Memory B cell (primary cell): Measurements from ENCODE around the gene RAB4B.
"Not testable (repeated sequence)": the region's sequence is repeated elsewhere in the genome, so short reads cannot be mapped to it uniquely, and the experiment has no call there.

Source experiments
- ATAC-seq: fragments of 150-1000 bp; cut with Tn5 transposase; 2 replicates; pipeline ENCODE4 v1.10.0; 2021; ENCODE audit warnings: low read depth, mild to moderate bottlenecking, moderate library complexity
- DNase-seq, 2 donors: peaks; one replicate each; pipeline ENCODE4 v3.0.0; 2022; ENCODE audit warnings: low spot score in 2 of 2
- H3K27ac Mint-ChIP-seq: one replicate; pipeline ENCODE4 v1.8.0; 2022; ENCODE audit warnings: mild to moderate bottlenecking, moderate library complexity, mixed read lengths
- H3K27me3 Mint-ChIP-seq: one replicate; pipeline ENCODE4 v1.8.0; 2022; ENCODE audit warnings: mixed read lengths
- H3K36me3 Mint-ChIP-seq: one replicate; pipeline ENCODE4 v1.8.0; 2022; ENCODE audit warnings: mild to moderate bottlenecking, mixed read lengths
- H3K4me1 Mint-ChIP-seq: one replicate; pipeline ENCODE4 v1.8.0; 2022; ENCODE audit warnings: mixed read lengths
- H3K4me3 Mint-ChIP-seq: one replicate; pipeline ENCODE4 v1.8.0; 2022; ENCODE audit warnings: mild to moderate bottlenecking, moderate library complexity, mixed read lengths
- H3K9me3 Mint-ChIP-seq: one replicate; pipeline ENCODE4 v1.8.0; 2022; ENCODE audit warnings: mixed read lengths

The RAB4B gene

DNA sequence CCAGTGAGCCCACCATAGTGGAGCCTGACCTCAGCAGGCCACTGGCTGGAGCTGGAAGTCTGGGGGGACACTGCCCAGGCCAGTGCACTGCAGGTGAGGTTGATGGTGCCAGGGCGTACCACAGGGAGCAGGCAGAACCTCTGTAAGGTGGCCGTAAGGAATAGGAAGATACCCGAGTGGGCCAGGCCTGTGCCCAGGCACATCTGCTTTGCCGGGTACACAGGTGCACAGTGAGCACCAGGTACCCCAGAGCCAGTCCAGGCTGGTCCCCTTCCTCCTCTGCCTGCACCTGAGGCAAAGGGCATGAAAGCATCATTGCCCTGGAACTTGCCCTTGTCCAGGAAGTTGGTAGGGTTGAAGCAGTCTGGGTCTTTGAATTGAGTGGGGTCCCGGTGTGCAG lies 30.4 kb downstream of the RAB4B start:
- H3K27ac Mint-ChIP-seq = no peak overlapping the region
- H3K36me3 Mint-ChIP-seq = peaks cover 15% of the 10 kb centered on the region
- no peaks in the 10 kb centered on the region for H3K27me3 Mint-ChIP-seq
- no peak for ATAC-seq
- H3K4me1 Mint-ChIP-seq = peaks cover 56% of the 10 kb centered on the region
- H3K4me3 Mint-ChIP-seq = no peak overlapping the region
- no peak for DNase-seq
- H3K9me3 Mint-ChIP-seq = no peaks in the 10 kb centered on the region

DNA sequence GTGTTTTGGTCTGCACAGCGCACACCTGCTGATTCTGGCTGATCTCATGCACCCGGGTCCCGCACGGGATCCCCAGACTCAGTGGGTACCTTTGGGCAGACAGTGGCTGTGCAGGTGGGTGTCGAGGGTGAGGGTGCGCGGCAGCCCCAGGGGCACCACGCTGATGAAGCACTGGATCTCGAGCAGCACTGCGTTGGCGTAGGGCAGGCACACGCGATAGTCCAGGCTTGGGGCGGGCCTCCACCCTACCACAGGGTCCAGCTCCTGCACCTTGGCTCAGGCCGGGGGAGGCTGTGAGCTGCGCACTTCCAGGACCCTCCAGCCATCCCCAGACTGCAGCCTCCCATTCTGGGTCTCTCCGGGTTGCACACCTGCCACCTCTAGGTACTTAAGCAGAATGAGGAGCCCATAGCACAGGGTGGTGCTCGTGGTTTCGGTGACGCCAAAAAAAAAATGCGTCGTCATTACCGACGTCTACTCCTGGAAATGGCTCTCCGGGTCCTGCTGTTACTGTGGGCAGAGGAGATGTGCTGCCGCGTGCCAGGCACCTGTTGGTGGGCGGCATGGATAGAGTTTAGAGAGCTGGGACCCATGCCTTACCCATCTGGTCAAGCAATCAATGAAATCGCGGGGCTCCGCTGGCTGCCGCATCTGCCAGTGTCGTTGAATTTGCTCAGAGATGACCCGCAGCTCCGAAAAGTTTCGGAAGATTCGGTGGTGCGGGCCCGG lies 31.5 kb downstream of the RAB4B start:
- no peak overlapping the region for H3K27ac Mint-ChIP-seq
- peak overlapping the region; percentile 17 for H3K4me3 Mint-ChIP-seq
- H3K36me3 Mint-ChIP-seq = peaks cover 12% of the 10 kb centered on the region
- H3K9me3 Mint-ChIP-seq = no peaks in the 10 kb centered on the region
- H3K27me3 Mint-ChIP-seq = no peaks in the 10 kb centered on the region
- ATAC-seq = no peak
- H3K4me1 Mint-ChIP-seq = peaks cover 50% of the 10 kb centered on the region
- DNase-seq = no peak

DNA sequence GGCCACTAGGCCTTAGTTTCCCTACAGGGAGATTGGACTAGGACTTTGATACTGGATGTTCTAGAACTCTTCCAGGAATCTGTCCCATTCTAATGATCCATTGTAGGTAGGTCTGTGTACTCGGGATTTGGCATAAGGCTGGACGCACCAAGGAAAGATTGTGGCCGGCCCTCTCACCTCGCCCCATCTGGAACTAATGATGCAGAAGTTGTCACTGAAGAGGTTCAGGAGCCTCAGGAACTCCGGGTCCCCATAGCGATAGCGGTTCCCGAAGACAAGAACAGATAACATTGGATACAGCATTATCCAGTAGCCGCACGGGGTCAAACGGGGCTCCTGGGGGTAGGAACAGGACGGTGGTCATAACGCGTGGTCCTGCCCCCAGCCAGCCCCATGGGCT lies 32.1 kb downstream of the RAB4B start:
- Mint-ChIP-seq H3K27me3 (no peaks in the 10 kb centered on the region), H3K27ac (no peak overlapping the region), H3K9me3 (no peaks in the 10 kb centered on the region), H3K36me3 (peaks cover 10% of the 10 kb centered on the region), H3K4me3 (peak overlapping the region; percentile 33), H3K4me1 (peaks cover 46% of the 10 kb centered on the region)
- ATAC-seq = no peak
- DNase-seq = no peak

- H3K9me3 Mint-ChIP-seq, H3K27me3 Mint-ChIP-seq, DNase-seq: not testable (repeated sequence)
- Mint-ChIP-seq H3K36me3 (peaks cover 10% of the 10 kb centered on the region), H3K4me1 (peaks cover 47% of the 10 kb centered on the region), H3K4me3 (peak overlapping the region; percentile 97), H3K27ac (peak overlapping the region; percentile 48)
- ATAC-seq = peak; percentile 81
Observed at GRCh38 chr19:40810649-40811408, 32.8 kb downstream of the RAB4B start.

GRCh38 chr19:40811478-40812341 lies 33.7 kb downstream of the RAB4B start:
- Mint-ChIP-seq H3K4me1 (peaks cover 41% of the 10 kb centered on the region), H3K27me3 (no peaks in the 10 kb centered on the region), H3K4me3 (peak overlapping the region; percentile 97), H3K36me3 (peaks cover 9% of the 10 kb centered on the region), H3K9me3 (no peaks in the 10 kb centered on the region), H3K27ac (peak overlapping the region; percentile 48)
- DNase-seq (no peak), ATAC-seq (peak; percentile 28)

GRCh38 chr19:40812571-40812970 lies 34.5 kb downstream of the RAB4B start:
- DNase-seq, H3K9me3 Mint-ChIP-seq, ATAC-seq, H3K27me3 Mint-ChIP-seq, H3K27ac Mint-ChIP-seq, H3K36me3 Mint-ChIP-seq: not testable (repeated sequence)
- H3K4me3 Mint-ChIP-seq = peak overlapping the region; percentile 97
- H3K4me1 Mint-ChIP-seq = peaks cover 34% of the 10 kb centered on the region

- Mint-ChIP-seq H3K4me1 (peaks cover 33% of the 10 kb centered on the region), H3K36me3 (peaks cover 3% of the 10 kb centered on the region), H3K9me3 (no peaks in the 10 kb centered on the region), H3K27ac (no peak overlapping the region), H3K4me3 (no peak overlapping the region), H3K27me3 (no peaks in the 10 kb centered on the region)
- DNase-seq (no peak), ATAC-seq (no peak)
Observed at GRCh38 chr19:40813182-40813581, 35.1 kb downstream of the RAB4B start.

DNA sequence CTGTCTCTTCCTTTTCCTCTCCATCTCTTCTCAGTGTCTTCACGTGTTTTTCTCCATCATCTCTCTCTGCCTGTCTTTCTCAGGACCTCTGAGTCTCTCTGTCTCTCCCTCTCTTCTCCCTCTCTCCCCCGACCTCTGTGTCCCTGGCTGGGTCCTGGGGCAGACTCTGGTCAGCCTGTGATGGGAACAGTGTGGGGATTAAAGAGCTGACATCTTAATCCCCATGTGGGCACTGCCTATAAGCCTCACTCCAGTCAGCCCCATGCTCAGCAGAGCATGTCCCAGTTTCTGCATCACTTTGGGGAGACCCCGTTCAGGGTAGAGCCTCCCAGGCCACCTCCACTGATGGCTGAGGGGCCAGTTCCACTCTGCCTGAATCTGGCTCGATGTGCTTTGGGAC lies 37.2 kb downstream of the RAB4B start:
- Mint-ChIP-seq H3K9me3 (no peaks in the 10 kb centered on the region), H3K4me1 (peaks cover 42% of the 10 kb centered on the region), H3K27me3 (no peaks in the 10 kb centered on the region), H3K27ac (no peak overlapping the region), H3K36me3 (no peaks in the 10 kb centered on the region), H3K4me3 (no peak overlapping the region)
- DNase-seq = no peak
- no peak for ATAC-seq

GRCh38 chr19:40818480-40819399 lies 40.7 kb downstream of the RAB4B start:
- H3K9me3 Mint-ChIP-seq, H3K36me3 Mint-ChIP-seq, H3K27me3 Mint-ChIP-seq: not testable (repeated sequence)
- peak overlapping the region; percentile 89 for H3K4me3 Mint-ChIP-seq
- DNase-seq (peak; percentile 73 to 77), ATAC-seq (peak; percentile 93)
- peak overlapping the region; percentile 79 for H3K27ac Mint-ChIP-seq
- peaks cover 36% of the 10 kb centered on the region for H3K4me1 Mint-ChIP-seq

DNA sequence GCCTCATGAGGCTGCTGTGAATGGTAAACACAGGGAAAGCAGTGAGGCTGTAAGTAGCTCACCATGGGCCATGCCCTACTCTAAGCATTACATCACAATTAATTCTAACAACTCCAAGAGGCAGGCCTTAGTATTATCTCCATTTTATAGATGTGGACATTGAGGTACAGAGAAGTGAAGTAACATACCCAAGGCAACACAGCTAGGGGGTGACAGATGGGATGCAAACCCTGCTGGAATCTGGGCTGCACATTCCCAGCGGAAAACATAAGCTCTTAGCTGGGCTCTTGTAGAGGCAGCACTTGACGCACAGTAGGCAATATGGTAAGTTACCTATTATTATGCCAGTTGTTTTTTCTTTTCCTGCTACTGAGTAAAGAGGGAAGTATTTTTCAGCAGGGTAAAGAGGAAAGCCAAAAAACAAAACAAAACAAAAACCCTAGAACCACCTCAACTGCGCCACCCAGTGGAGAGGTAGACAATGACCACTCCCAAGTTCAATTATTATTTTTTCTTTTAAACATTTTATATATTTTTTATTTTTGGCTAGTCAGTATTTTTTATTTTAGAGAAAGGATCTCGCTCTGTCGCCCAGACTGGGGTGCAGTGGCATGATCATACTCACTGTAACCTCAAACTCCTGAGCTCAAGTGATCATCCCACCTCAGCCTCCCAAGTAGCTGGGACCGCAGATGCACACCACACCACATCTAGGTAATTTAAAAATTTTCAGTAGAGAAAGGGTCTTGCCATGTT lies 41.6 kb downstream of the RAB4B start:
- ATAC-seq = peak; percentile 24
- not testable (repeated sequence) for H3K36me3 Mint-ChIP-seq, H3K9me3 Mint-ChIP-seq, H3K27me3 Mint-ChIP-seq
- H3K4me1 Mint-ChIP-seq = peaks cover 33% of the 10 kb centered on the region
- peak overlapping the region; percentile 79 for H3K27ac Mint-ChIP-seq
- peak overlapping the region; percentile 11 for H3K4me3 Mint-ChIP-seq
- peak in 1 of 2 donors; percentile 66 for DNase-seq

- no peak for DNase-seq
- H3K36me3 Mint-ChIP-seq = peaks cover 7% of the 10 kb centered on the region
- no peak overlapping the region for H3K4me3 Mint-ChIP-seq
- peaks cover 32% of the 10 kb centered on the region for H3K4me1 Mint-ChIP-seq
- H3K27ac Mint-ChIP-seq = no peak overlapping the region
- no peaks in the 10 kb centered on the region for H3K27me3 Mint-ChIP-seq
- H3K9me3 Mint-ChIP-seq = no peaks in the 10 kb centered on the region
- no peak for ATAC-seq
Observed at GRCh38 chr19:40822161-40822560, 44.1 kb downstream of the RAB4B start.

DNA sequence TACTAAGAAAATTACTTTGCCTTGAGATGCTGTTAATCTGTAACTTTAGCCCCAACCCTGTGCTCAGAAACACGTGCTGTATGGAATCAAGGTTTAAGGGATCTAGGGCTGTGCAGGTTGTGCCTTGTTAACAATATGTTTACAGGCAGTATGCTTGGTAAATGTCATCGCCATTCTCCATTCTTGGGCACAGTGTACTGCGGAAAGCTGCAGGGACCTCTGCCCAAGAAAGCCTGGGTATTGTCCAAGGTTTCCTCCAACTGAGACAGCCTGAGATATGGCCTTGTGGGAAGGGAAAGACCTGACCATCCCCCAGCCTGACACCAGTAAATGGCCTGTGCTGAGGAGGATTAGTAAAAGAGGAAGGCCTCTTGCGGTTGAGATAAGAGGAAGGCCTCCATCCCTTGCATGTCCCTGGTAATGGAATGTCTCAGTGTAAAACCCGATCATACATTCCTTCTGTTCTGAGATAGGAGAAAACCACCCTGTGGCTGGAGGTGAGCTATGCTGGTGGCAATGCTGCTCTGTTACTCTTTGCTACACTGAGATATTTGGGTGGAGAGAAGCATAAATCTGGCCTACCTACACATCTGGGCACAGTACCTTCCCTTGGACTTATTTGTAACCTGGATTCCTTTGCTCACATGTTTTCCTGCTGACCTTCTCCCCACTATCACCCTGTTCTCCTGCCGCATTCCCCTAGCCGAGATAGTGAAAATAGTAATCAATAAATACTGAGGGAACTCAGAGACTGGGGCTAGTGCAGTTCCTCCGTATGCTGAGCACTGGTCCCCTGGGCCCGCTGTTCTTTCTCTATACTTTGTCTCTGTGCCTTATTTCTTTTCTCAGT lies 44.9 kb downstream of the RAB4B start:
- not testable (repeated sequence) for H3K27ac Mint-ChIP-seq, ATAC-seq, H3K27me3 Mint-ChIP-seq, DNase-seq, H3K4me3 Mint-ChIP-seq, H3K9me3 Mint-ChIP-seq
- Mint-ChIP-seq H3K36me3 (peaks cover 11% of the 10 kb centered on the region), H3K4me1 (peaks cover 29% of the 10 kb centered on the region)
